HCT116 (cell line): Measurements from ENCODE around the gene MEF2D. TPM values are rescaled to one million over a fixed set of nuclear protein-coding genes. Genes with fewer than 3 reads are reported as not detected.

ENCODE experiments used
- ATAC-seq: fragments of 200-7000 bp; cut with Tn5 transposase; 2 replicates; pipeline ENCODE4 v1.9.1; 2020; ENCODE audit warnings: mild to moderate bottlenecking, moderate library complexity
- BruUV-seq: library from RNA; stranded (reverse); fragments of 400-500 nt; replicated peaks from 2 replicates; lab custom pipeline; 2021; lab: Mats Ljungman, UMichigan
- CTCF ChIA-PET: fragments of 300-600 bp; sonication (Branson Sonifier 250); formaldehyde crosslinking; loops from one replicate; lab custom pipeline; 2021; ENCODE audit warnings: antibody characterized with exemption; lab: Charles Lee
- POLR2A ChIA-PET: fragments of 300-600, 350-600 bp; sonication (Branson Sonifier 250); formaldehyde crosslinking; loops from one replicate; lab custom pipeline; 2021; ENCODE audit warnings: antibody characterized with exemption; lab: Charles Lee
- RAD21 ChIA-PET, 2 experiments: fragments of 300-600 bp; sonication (Branson Sonifier 250); formaldehyde crosslinking; loops; one replicate each; lab custom pipeline; 2023; ENCODE audit warnings: low total read pairs in 2 of 2; ENCODE audit not compliant: uncharacterized antibody in 2 of 2, unreplicated experiment in 2 of 2, low non-redundant PET in 1 of 2; lab: Charles Lee
- DNase-seq: peaks from one replicate; pipeline ENCODE4 v3.0.0-alpha.2; 2010; ENCODE audit warnings: low read depth, low spot score
- H2AFZ ChIP-seq: fragments of 200-600 bp; shearing (Covaris generic), sonication (generic); 2 replicates; pipeline ENCODE4 v1.6.1; 2017; ENCODE audit warnings: low read depth, mixed run types, mixed read lengths, antibody characterized with exemption, low read length; ENCODE audit not compliant: poor library complexity, severe bottlenecking
- H3K27ac ChIP-seq: 2 replicates; pipeline ENCODE4 v1.5.1; 2012; ENCODE audit warnings: low read depth, low read length
- H3K27me3 ChIP-seq: fragments of 200-600 bp; sonication (generic); 2 replicates; pipeline ENCODE4 v1.6.1; 2016; ENCODE audit warnings: mixed run types, low read length, mixed read lengths; ENCODE audit not compliant: insufficient read depth
- H3K36me3 ChIP-seq, 2 experiments: fragments of 200-500 bp in 1 of 2; fragments of 200-600 bp in 1 of 2; sonication (Bioruptor generic) in 1 of 2; sonication (generic) in 1 of 2; 2 replicates each; pipeline versions ENCODE4 v1.5.1 to v1.6.1; 2014 to 2016; ENCODE audit warnings: low read length in 2 of 2, inconsistent platforms in 1 of 2, mixed read lengths in 1 of 2, mixed run types in 1 of 2; ENCODE audit not compliant: insufficient read depth in 2 of 2, control insufficient read depth in 1 of 2
- H3K4me1 ChIP-seq, 2 experiments: fragments of 200-600 bp in 1 of 2; sonication (generic) in 1 of 2; 2 replicates each; pipeline versions ENCODE4 v1.5.1 to v1.6.1; 2012 to 2017; ENCODE audit warnings: low read length in 2 of 2, inconsistent platforms in 1 of 2, mild to moderate bottlenecking in 1 of 2, mixed read lengths in 1 of 2, mixed run types in 1 of 2, moderate library complexity in 1 of 2; ENCODE audit not compliant: insufficient read depth in 2 of 2, control insufficient read depth in 1 of 2
- H3K4me2 ChIP-seq: fragments of 200-600 bp; sonication (generic); 2 replicates; pipeline ENCODE4 v1.6.1; 2017; ENCODE audit warnings: mixed run types, low read length, mixed read lengths
- H3K4me3 ChIP-seq, 2 experiments: fragments of 200-600 bp in 1 of 2; sonication (generic) in 1 of 2; replicated peaks in 1 of 2; 2 replicates each; pipeline ENCODE4 v1.5.1; 2011 to 2016; ENCODE audit warnings: low read length in 2 of 2, control low read depth in 1 of 2, low read depth in 1 of 2, mild to moderate bottlenecking in 1 of 2, mixed read lengths in 1 of 2, mixed run types in 1 of 2
- H3K79me2 ChIP-seq: fragments of 200-600 bp; sonication (generic); 2 replicates; pipeline ENCODE4 v1.6.1; 2017; ENCODE audit warnings: mild to moderate bottlenecking, mixed run types, low read length, moderate library complexity, mixed read lengths; ENCODE audit not compliant: insufficient read depth
- H3K9ac ChIP-seq: fragments of 200-600 bp; sonication (generic); 2 replicates; pipeline ENCODE4 v1.6.1; 2016; ENCODE audit warnings: low read length, mixed read lengths
- H3K9me2 ChIP-seq: fragments of 200-600 bp; sonication (generic), shearing (Covaris generic); 2 replicates; pipeline ENCODE4 v1.6.1; 2017; ENCODE audit warnings: mixed run types, mild to moderate bottlenecking, moderate library complexity; ENCODE audit not compliant: insufficient read depth
- H3K9me3 ChIP-seq, 2 experiments: fragments of 200-500 bp in 1 of 2; fragments of 200-600 bp in 1 of 2; sonication (Bioruptor generic) in 1 of 2; sonication (generic) in 1 of 2; 2 replicates each; pipeline ENCODE4 v1.6.1; 2014 to 2017; ENCODE audit warnings: low read length in 2 of 2, mixed read lengths in 2 of 2, inconsistent platforms in 1 of 2, low read depth in 1 of 2, mild to moderate bottlenecking in 1 of 2, mixed run types in 1 of 2, moderate library complexity in 1 of 2; ENCODE audit not compliant: control insufficient read depth in 1 of 2, insufficient read depth in 1 of 2
- H4K20me1 ChIP-seq: fragments of 200-600 bp; sonication (generic), shearing (Covaris generic); 2 replicates; pipeline ENCODE4 v1.6.1; 2017; ENCODE audit warnings: mixed run types, mild to moderate bottlenecking, moderate library complexity; ENCODE audit not compliant: insufficient read depth
- CBX3 ChIP-seq: IDR thresholded peaks from 2 replicates; pipeline ENCODE4 v1.6.1; 2012; ENCODE audit warnings: low read depth
- CEBPB ChIP-seq: IDR thresholded peaks from 2 replicates; pipeline ENCODE4 v1.6.1; 2012; ENCODE audit warnings: low read depth
- EZH2 ChIP-seq: fragments of 200-600 bp; sonication (generic); IDR thresholded peaks from 2 replicates; pipeline ENCODE4 v1.6.1; 2017; ENCODE audit warnings: antibody characterized with exemption, mixed run types
- EZH2phosphoT487 ChIP-seq: fragments of 200-600 bp; IDR thresholded peaks from 2 replicates; pipeline ENCODE4 v1.6.1; 2018; ENCODE audit warnings: antibody characterized with exemption, borderline replicate concordance
- FOSL1 ChIP-seq: IDR thresholded peaks from 2 replicates; pipeline ENCODE4 v1.6.1; 2012; ENCODE audit warnings: low read depth
- POLR2AphosphoS5 ChIP-seq: IDR thresholded peaks from 2 replicates; pipeline ENCODE4 v1.6.1; 2011; ENCODE audit warnings: mild to moderate bottlenecking, low read depth, low read length, moderate library complexity
- RAD21 ChIP-seq: IDR thresholded peaks from 2 replicates; pipeline ENCODE4 v1.6.1; 2012; ENCODE audit warnings: low read depth, mild to moderate bottlenecking
- SP1 ChIP-seq: IDR thresholded peaks from 2 replicates; pipeline ENCODE4 v1.6.1; 2012; ENCODE audit warnings: low read depth
- TCF7L2 ChIP-seq: IDR thresholded peaks from 2 replicates; pipeline ENCODE4 v1.7.0; 2011; ENCODE audit warnings: borderline replicate concordance, inconsistent platforms; ENCODE audit not compliant: insufficient read depth, insufficient read length; ENCODE audit errors: extremely low read depth
- YY1 ChIP-seq: IDR thresholded peaks from 2 replicates; pipeline ENCODE4 v1.6.1; 2011; ENCODE audit warnings: low read length, low read depth, moderate library complexity, mild to moderate bottlenecking; ENCODE audit not compliant: insufficient replicate concordance; ENCODE audit errors: extremely low read depth
- ZNF274 ChIP-seq: fragments of 200-500 bp; sonication (Bioruptor generic); IDR thresholded peaks from 2 replicates; pipeline ENCODE4 v1.6.1; 2014; ENCODE audit warnings: mild to moderate bottlenecking, low read depth, low read length, inconsistent platforms
- intact Hi-C: fragments of 100-400 bp; cut with micrococcal nuclease; formaldehyde crosslinking; loops from 2 replicates; pipeline ENCODE4 v1.10.0; 2022
- total RNA-seq: library from RNA; stranded (reverse); gene quantifications from one replicate; pipeline ENCODE4 v1.2.1, GENCODE V29; 2021; ENCODE audit not compliant: unreplicated experiment
- TF ChIP-seq, protein P1 (sequence below): IDR thresholded peaks from 2 replicates; pipeline ENCODE4 v1.6.1; 2012

Gene MEF2D
- total RNA-seq, 1 experiment from 2014 or later, result 44.2 TPM

DNA sequence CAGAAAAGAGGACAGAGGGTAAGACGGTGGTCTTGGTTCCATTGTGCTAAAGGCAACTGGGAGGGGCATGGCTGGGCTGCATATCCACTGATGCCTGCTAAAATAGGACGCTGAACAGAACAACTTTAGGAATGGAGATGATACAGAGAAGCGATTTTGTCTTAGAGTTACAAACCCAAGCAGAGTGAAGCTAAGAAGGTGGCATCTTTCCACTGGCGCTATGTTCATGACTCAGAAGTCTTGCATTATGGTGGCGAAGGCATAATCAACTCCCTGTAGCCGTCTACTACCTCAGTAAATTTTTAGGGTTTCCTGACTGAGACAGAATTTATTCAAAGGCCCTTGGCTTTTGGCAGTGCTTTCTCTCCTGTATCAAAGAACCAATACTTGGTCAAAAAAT is 57.3 kb downstream of the MEF2D start:
- intact Hi-C loops, result loop anchor here (10.0 kb wide), 1 partner anchor 298 kb away; no protein-coding TSS in a partner anchor
- no peaks in the 10 kb centered on the region for H3K79me2 ChIP-seq
- H3K36me3 ChIP-seq, result no peaks in the 10 kb centered on the region
- ATAC-seq (no peak), DNase-seq (no peak)
- peaks cover 5 to 18% of the 10 kb centered on the region in 2 experiments; a peak in 3 of 4 replicates for H3K4me1 ChIP-seq
- RAD21 ChIA-PET, result interaction anchor here (1.2 to 2.1 kb wide), 2 partner anchors 58 kb away, joined by 3 to 7 read pairs; no protein-coding TSS in a partner anchor
- no peak overlapping the region for H3K4me3 ChIP-seq
- H3K4me2 ChIP-seq, result no peak overlapping the region
- CTCF ChIA-PET, result interaction anchor here (1.7 to 6.5 kb wide), 2 partner anchors 58 to 72 kb away, joined by 3 to 322 read pairs; no protein-coding TSS in a partner anchor
- H3K27ac ChIP-seq, result no peak overlapping the region
- no peak for TF ChIP-seq EZH2
- no peak for TF ChIP-seq TCF7L2
- no peak for TF ChIP-seq POLR2AphosphoS5
- no peak for TF ChIP-seq EZH2phosphoT487
- TF ChIP-seq YY1, result no peak
- no peaks in the 10 kb centered on the region for H3K9me2 ChIP-seq
- no peaks in the 10 kb centered on the region for H3K27me3 ChIP-seq
- no peaks in the 10 kb centered on the region for H3K9me3 ChIP-seq
- H4K20me1 ChIP-seq, result no peaks in the 10 kb centered on the region
- no peak overlapping the region for H3K9ac ChIP-seq
- no peak overlapping the region for H2AFZ ChIP-seq
- POLR2A ChIA-PET, result no interaction called here
- BruUV-seq, result no TSS peak

DNA sequence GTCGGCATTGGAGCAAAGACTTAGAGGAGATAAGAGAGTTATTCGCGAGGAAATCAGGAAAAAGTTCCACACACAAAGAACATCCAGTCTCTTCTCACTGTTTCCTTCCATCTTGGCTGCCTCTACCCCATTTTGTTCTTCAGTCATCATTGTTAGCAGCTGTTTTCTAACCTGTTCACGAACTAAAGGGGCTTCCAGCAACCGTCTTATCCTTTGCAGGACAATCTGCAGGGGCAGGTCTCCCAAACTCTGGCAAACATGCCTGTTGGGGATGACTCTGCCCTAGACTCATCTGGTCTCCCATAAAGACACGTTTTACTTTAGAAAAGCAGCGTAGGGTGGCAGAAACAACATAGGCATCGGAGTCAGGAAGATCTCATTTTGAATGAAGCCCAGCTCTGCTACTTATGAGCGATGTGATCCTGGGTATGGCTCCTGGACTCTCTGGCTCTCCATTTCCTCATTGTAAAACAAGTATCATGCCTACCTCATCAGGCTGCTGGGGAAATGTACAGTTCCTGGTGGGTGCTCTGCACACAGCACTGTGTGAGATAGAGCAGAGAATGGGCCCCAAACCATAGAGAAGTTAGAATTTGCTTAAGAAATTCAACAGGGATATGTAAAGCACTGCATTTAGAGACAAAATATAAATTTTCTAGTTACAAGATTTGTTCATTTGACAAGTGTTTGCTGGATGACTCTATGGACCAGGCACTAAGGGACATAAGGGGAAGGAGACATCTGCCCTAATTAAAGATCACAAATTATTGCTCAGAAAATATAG is 59.7 kb downstream of the MEF2D start:
- Histone ChIP-seq H3K4me3 (no peak overlapping the region), H3K9me2 (no peaks in the 10 kb centered on the region), H2AFZ (no peak overlapping the region), H3K27ac (no peak overlapping the region), H3K36me3 (no peaks in the 10 kb centered on the region), H3K9ac (no peak overlapping the region), H3K4me2 (no peak overlapping the region), H3K4me1 (peaks cover 2 to 12% of the 10 kb centered on the region in 2 experiments; a peak in 3 of 4 replicates), H3K27me3 (no peaks in the 10 kb centered on the region), H3K9me3 (no peaks in the 10 kb centered on the region), H3K79me2 (no peaks in the 10 kb centered on the region), H4K20me1 (no peaks in the 10 kb centered on the region)
- ATAC-seq, result no peak
- TF ChIP-seq CEBPB, result no peak
- no peak for TF ChIP-seq FOSL1
- TF ChIP-seq SP1, result no peak
- no peak for TF ChIP-seq ZNF274
- TF ChIP-seq, protein P1, sequence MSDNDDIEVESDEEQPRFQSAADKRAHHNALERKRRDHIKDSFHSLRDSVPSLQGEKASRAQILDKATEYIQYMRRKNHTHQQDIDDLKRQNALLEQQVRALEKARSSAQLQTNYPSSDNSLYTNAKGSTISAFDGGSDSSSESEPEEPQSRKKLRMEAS, result no peak
- no peak for TF ChIP-seq CBX3
- no peak for TF ChIP-seq EZH2phosphoT487
- TF ChIP-seq RAD21, result no peak
- BruUV-seq, result no TSS peak
- DNase-seq, result no peak
- RAD21 ChIA-PET, result no interaction called here
- POLR2A ChIA-PET, result no interaction called here
- CTCF ChIA-PET, result interaction anchor here (1.4 to 6.5 kb wide), 2 partner anchors 55 to 56 kb away, joined by 5 to 322 read pairs; no protein-coding TSS in a partner anchor
- intact Hi-C loops, result loop anchor here (10.0 kb wide), 1 partner anchor 296 kb away; no protein-coding TSS in a partner anchor
